Neural cell (in vitro differentiated cells): ENCODE data around the gene GABBR2.

Source experiments
- EP300 ChIP-seq: fragments of 450-650 bp; conservative IDR thresholded peaks from 2 replicates; pipeline ENCODE4 v1.6.1; 2014; ENCODE audit warnings: antibody characterized with exemption, mild to moderate bottlenecking, moderate library complexity; ENCODE audit not compliant: poor library complexity, severe bottlenecking
- POLR2AphosphoS5 ChIP-seq: IDR thresholded peaks from 2 replicates; pipeline ENCODE4 v1.6.1; 2012
- TF ChIP-seq, protein P1 (sequence below): IDR thresholded peaks from 2 replicates; pipeline ENCODE4 v1.6.1; 2012; ENCODE audit warnings: borderline replicate concordance
- TF ChIP-seq, protein P2 (sequence below): fragments of 450-650 bp; IDR thresholded peaks from 2 replicates; pipeline ENCODE4 v1.5.1; 2014; ENCODE audit warnings: antibody characterized with exemption, mild to moderate bottlenecking, moderate library complexity; ENCODE audit not compliant: poor library complexity, severe bottlenecking

DNA sequence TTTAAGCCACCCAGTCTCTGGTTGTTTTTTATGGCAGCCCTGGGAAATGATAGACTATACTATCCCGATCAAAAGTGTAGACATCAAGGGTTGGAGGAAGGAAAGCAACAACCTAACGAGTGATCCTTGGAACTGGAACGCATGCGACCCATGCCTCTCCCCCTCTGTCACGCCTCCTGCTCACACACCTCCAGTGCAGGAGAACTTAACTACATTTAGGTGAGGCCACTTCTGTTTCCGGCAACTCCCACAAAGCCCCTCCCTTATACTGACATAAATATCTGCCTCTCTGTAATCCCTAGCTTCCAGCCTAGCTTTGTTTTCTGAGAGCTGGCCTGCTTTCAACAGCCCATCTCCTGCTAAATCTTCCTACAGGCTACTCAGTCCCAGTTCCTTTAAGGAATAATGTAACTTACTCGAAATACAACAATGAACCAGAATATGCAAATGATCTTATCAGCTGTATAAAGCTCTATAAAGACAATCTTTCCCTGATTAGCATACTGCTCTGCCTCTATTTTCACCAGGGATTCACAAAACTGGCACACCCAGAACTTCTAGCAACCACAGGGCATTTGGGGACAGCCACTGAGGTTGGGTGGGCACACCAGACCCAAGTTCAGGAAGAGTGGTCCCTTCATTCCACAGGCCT lies 73.9 kb downstream of the GABBR2 start:
- TF ChIP-seq, protein P1, sequence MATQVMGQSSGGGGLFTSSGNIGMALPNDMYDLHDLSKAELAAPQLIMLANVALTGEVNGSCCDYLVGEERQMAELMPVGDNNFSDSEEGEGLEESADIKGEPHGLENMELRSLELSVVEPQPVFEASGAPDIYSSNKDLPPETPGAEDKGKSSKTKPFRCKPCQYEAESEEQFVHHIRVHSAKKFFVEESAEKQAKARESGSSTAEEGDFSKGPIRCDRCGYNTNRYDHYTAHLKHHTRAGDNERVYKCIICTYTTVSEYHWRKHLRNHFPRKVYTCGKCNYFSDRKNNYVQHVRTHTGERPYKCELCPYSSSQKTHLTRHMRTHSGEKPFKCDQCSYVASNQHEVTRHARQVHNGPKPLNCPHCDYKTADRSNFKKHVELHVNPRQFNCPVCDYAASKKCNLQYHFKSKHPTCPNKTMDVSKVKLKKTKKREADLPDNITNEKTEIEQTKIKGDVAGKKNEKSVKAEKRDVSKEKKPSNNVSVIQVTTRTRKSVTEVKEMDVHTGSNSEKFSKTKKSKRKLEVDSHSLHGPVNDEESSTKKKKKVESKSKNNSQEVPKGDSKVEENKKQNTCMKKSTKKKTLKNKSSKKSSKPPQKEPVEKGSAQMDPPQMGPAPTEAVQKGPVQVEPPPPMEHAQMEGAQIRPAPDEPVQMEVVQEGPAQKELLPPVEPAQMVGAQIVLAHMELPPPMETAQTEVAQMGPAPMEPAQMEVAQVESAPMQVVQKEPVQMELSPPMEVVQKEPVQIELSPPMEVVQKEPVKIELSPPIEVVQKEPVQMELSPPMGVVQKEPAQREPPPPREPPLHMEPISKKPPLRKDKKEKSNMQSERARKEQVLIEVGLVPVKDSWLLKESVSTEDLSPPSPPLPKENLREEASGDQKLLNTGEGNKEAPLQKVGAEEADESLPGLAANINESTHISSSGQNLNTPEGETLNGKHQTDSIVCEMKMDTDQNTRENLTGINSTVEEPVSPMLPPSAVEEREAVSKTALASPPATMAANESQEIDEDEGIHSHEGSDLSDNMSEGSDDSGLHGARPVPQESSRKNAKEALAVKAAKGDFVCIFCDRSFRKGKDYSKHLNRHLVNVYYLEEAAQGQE = no peak
- TF ChIP-seq, protein P2, sequence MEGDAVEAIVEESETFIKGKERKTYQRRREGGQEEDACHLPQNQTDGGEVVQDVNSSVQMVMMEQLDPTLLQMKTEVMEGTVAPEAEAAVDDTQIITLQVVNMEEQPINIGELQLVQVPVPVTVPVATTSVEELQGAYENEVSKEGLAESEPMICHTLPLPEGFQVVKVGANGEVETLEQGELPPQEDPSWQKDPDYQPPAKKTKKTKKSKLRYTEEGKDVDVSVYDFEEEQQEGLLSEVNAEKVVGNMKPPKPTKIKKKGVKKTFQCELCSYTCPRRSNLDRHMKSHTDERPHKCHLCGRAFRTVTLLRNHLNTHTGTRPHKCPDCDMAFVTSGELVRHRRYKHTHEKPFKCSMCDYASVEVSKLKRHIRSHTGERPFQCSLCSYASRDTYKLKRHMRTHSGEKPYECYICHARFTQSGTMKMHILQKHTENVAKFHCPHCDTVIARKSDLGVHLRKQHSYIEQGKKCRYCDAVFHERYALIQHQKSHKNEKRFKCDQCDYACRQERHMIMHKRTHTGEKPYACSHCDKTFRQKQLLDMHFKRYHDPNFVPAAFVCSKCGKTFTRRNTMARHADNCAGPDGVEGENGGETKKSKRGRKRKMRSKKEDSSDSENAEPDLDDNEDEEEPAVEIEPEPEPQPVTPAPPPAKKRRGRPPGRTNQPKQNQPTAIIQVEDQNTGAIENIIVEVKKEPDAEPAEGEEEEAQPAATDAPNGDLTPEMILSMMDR = no peak
- no peak for TF ChIP-seq EP300
- no peak for TF ChIP-seq POLR2AphosphoS5
